GM12874 (cell line): ENCODE results near the gene CDK14.

Experiments
- TF ChIP-seq, protein P1 (sequence below): IDR thresholded peaks from 2 replicates; pipeline ENCODE4 v1.5.1; 2011; ENCODE audit warnings: low read depth, mild to moderate bottlenecking, control low read depth, low read length, moderate library complexity; ENCODE audit not compliant: insufficient read depth

Gene CDK14

DNA sequence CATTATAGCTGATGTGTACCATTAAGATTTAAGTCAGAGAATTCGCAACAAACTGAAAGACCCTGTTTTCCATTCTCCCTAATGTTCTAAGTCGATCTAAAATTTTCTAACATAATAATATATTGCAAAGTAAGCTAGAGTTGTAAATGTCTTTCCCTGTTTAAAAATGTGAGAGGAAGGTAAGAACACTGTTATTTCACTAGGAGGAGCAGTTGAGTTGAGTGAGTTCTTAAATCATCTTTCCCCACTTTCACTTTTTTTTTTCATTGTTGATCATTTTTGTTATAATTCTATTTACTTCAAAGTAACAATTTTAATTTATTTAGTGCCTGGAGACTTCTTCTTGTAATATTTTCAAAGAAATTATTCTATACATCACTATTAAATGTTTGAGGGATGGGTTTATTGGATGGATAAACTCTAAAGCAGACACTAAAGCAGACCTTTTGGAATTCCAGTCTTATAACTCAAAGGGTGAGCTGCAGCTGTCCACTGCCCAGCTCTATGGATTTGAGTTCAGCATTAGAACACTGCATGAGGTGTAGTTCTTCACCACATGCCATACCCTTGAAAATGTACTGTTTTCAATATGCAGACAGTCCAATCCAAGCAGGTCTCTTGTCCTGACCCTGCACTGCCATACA is 486.9 kb downstream of the CDK14 start:
- TF ChIP-seq, protein P1, sequence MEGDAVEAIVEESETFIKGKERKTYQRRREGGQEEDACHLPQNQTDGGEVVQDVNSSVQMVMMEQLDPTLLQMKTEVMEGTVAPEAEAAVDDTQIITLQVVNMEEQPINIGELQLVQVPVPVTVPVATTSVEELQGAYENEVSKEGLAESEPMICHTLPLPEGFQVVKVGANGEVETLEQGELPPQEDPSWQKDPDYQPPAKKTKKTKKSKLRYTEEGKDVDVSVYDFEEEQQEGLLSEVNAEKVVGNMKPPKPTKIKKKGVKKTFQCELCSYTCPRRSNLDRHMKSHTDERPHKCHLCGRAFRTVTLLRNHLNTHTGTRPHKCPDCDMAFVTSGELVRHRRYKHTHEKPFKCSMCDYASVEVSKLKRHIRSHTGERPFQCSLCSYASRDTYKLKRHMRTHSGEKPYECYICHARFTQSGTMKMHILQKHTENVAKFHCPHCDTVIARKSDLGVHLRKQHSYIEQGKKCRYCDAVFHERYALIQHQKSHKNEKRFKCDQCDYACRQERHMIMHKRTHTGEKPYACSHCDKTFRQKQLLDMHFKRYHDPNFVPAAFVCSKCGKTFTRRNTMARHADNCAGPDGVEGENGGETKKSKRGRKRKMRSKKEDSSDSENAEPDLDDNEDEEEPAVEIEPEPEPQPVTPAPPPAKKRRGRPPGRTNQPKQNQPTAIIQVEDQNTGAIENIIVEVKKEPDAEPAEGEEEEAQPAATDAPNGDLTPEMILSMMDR: 0 out of 2 replicates have a peak, but pooled peaks have one; percentile 11

DNA sequence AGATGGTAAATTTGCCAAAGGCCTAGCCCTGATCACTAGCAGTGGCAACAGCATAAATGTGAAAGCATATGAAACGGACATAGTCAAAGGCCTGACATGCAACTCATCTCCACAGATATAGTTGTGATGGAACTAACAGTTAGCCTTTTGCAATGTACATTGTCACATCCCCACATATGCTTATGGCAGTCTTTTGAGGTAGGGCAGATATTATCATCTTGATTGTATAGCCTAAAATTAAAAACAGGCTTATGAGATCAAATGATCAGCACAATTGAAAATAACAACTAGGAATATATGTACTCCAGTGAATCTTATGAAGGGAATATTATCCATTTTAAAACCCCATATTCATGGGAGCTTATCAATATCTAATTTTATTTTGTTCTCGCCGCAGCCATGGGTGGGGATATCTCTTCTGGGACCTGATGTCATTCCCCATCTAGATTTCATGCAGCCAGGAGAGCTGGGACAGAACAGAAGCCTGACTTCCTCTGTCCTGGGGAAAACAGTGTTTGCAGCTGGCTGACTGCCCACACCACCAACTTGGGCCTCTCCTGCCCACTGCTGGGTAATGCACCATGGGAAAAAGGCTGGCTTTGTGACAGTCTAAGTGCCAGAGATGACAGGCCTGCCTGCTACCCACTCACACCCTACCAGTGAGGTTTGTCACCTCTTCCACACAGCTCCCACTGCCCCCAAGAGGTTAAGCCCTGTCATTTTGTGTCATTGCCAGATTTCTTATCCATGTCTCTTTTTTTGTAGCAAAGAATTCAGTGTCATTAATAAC is 487.9 kb downstream of the CDK14 start:
- TF ChIP-seq, protein P1: no peak

DNA sequence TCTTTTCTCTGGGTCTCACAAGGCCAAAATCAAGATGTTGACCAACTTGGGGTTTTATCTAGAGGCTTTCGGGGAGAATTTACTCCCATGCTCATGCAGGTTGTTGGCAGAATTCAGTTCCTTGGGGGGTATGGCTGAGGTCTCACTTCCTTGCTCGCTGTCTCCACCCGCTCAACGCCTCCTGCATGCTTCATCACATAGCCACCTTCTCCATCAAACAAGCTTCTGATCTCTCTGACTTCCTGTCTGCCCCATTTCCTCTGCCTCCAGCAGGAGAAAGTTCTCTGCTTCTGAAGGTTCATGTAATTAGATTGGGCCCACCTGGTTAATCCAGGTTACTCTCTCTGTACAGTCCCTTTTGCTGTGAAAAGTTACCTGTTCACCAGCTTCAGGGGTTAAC is 489.1 kb downstream of the CDK14 start:
- TF ChIP-seq, protein P1: no peak

DNA sequence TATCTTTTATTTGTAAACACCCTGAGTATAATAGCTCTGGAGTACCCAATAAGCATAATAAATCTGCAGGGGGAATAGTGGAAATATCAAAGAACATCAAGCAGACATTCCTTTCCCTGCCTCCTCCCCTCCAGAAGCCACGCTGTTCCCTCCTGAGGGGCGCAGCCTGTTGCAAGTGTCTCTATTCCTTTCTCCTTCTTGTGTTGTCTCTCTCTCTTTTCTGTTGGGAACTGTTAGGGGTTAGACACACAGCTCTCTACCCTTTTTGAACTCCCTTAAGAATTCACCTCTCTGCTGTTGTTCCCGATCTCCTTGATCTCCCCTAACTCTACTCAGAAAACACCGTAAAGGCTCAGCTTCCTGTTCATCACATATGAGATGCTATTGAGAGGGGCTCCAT is 490.1 kb downstream of the CDK14 start:
- TF ChIP-seq, protein P1: no peak

DNA sequence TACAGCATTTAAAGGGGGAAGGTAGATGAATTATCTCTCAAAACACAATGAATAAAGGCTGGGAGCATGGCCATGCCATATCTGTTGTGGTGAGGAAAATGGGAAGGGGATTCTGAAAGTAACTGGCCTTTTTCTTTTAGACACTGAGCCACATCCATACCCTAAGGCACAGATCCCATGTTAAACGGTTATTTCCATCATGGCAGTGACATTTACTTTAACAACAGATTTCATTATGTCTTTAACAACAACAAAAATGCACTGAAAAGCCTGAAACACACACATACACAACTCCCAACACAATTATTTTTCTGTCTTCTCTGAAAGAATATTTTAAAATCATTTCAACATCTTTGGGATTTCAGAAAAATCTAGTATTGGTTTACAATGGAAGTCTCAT is 492.0 kb downstream of the CDK14 start:
- TF ChIP-seq, protein P1: no peak

DNA sequence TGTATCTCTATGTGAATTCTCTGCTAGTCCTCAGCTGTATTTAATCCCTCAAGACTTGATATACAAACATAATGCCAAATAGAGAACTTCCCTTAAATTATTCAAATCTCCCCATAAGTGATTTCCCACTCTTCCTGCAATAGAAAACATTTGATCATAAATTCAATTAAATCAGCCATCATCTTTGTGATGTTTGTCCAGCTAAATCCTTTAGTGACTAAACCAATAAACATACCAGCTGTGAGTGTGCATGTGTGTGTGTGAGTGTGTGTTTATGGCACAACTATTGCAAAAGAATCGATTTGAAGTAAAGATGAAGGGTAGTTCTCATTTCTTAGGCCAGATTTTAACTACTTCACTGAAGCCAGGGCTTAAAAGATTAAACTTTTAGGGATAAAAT is 492.6 kb downstream of the CDK14 start:
- TF ChIP-seq, protein P1: no peak

DNA sequence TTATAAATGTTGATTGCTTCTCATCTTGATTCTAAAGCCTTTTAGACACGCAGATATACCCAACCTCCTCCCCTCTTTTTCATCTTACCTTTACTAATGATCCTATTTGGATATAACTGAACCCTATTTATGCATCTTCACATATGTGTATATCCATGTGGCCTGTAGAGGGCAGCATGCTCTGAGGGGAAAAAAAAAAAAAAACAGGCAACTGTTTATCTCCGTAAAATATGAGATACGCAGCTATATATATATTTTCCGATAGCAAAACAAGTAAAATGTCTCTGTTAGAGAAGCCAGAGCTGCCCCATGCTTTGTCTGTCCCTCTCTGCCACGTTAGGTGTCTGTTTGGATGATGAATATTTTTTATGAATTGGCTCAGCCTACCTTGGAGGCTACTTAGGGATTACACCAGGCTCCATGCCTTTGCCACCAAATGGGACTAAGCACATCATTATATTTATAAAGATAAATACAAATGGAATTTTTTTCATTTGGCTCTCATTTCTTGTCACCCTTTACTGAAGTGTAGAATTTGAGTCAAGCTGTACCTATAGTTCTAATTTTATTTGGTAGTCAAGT is 493.4 kb downstream of the CDK14 start:
- TF ChIP-seq, protein P1: peak; percentile 47
